Measurements from ENCODE around the gene ICOSLG. TPM values are rescaled to one million over a fixed set of nuclear protein-coding genes. Genes with fewer than 3 reads are reported as not detected.

ICOSLG gene
- total RNA-seq, 4 donors from 2014 or later = 5.1 to 13.5 (median 10.8) TPM

- Histone ChIP-seq H3K4me3 (no peak overlapping the region), H3K27me3 (no peaks in the 10 kb centered on the region), H3K36me3 (no peaks in the 10 kb centered on the region), H3K9me3 (no peaks in the 10 kb centered on the region), H3K27ac (no peak overlapping the region), H3K4me1 (peaks cover 3% of the 10 kb centered on the region)
- TF ChIP-seq POLR2A (IDR thresholded peaks at IDR 0.05) (no peak), CTCF (IDR thresholded peaks at IDR 0.05) (no peak), POLR2AphosphoS5 (IDR thresholded peaks at IDR 0.05) (no peak), EP300 (IDR thresholded peaks at IDR 0.05) (no peak)
- WGBS = 77% methylated on average over 11 of the region's 12 CpGs
- DNase-seq (ENCODE audit: low spot score in 2 of 2) = no peak
These were observed 21.8 kb upstream of the ICOSLG start for GRCh38 chr21:44262338-44263056.

- Histone ChIP-seq H3K36me3 (no peaks in the 10 kb centered on the region), H3K27ac (no peak within 1 kb of the TSS), H3K9me3 (no peaks in the 10 kb centered on the region), H3K27me3 (no peaks in the 10 kb centered on the region), H3K4me1 (peaks cover 3% of the 10 kb centered on the region), H3K4me3 (no peak within 1 kb of the TSS)
- TF ChIP-seq POLR2AphosphoS5 (IDR thresholded peaks at IDR 0.05) (no peak), POLR2A (IDR thresholded peaks at IDR 0.05) (no peak), EP300 (IDR thresholded peaks at IDR 0.05) (no peak), CTCF (IDR thresholded peaks at IDR 0.05) (no peak)
- WGBS = 81% methylated on average over 17 of the region's 19 CpGs
- no peak for DNase-seq (ENCODE audit: low spot score in 2 of 2)
These were observed 21.0 kb upstream of the ICOSLG start, which contains the start of gene DNMT3L for GRCh38 chr21:44261675-44262295. DNMT3L (minus strand) TSS chr21:44261897; CDS start chr21:44261259, 638 bp downstream.

- no peak for DNase-seq (ENCODE audit: low spot score in 2 of 2)
- H3K9me3 ChIP-seq = no peaks in the 10 kb centered on the region
- no peak overlapping the region for H3K27ac ChIP-seq
- 75% methylated on average over 8 of the region's 19 CpGs for WGBS
- peaks cover 3% of the 10 kb centered on the region for H3K4me1 ChIP-seq
- H3K4me3 ChIP-seq = no peak overlapping the region
- no peaks in the 10 kb centered on the region for H3K27me3 ChIP-seq
- no peaks in the 10 kb centered on the region for H3K36me3 ChIP-seq
- TF ChIP-seq POLR2AphosphoS5 (IDR thresholded peaks at IDR 0.05) = no peak
- TF ChIP-seq CTCF (IDR thresholded peaks at IDR 0.05) = no peak
- no peak for TF ChIP-seq EP300 (IDR thresholded peaks at IDR 0.05)
- TF ChIP-seq POLR2A (IDR thresholded peaks at IDR 0.05) = no peak
These were observed 20.3 kb upstream of the ICOSLG start for GRCh38 chr21:44260791-44261631.

- 71% methylated on average over 4 of the region's 4 CpGs for WGBS
These were observed 19.3 kb upstream of the ICOSLG start for GRCh38 chr21:44260066-44260465.

More at GRCh38 chr21:44260066-44260465, 19.3 kb upstream of the ICOSLG start:
- Histone ChIP-seq H3K4me3 (no peak overlapping the region), H3K4me1 (peaks cover 3% of the 10 kb centered on the region), H3K27ac (no peak overlapping the region), H3K36me3 (no peaks in the 10 kb centered on the region), H3K9me3 (no peaks in the 10 kb centered on the region), H3K27me3 (no peaks in the 10 kb centered on the region)
- no peak for TF ChIP-seq EP300 (IDR thresholded peaks at IDR 0.05)
- no peak for TF ChIP-seq POLR2A (IDR thresholded peaks at IDR 0.05)
- TF ChIP-seq CTCF (IDR thresholded peaks at IDR 0.05) = no peak
- TF ChIP-seq POLR2AphosphoS5 (IDR thresholded peaks at IDR 0.05) = no peak
- no peak for DNase-seq (ENCODE audit: low spot score in 2 of 2)
